Motor neuron (in vitro differentiated cells): ENCODE data around the gene TMEM17. TPM values are rescaled to one million over a fixed set of nuclear protein-coding genes. Genes with fewer than 3 reads are reported as not detected.

Experiments
- ATAC-seq, 8 experiments: fragments of 200-7000 bp; cut with Tn5 transposase; replicated peaks in 6 of 8; 2 replicates each; pipeline ENCODE4 v1.8.0; 2021; ENCODE audit warnings: mild to moderate bottlenecking in 8 of 8, moderate library complexity in 8 of 8
- H3K27ac ChIP-seq, 2 donors: fragments of 250-450 bp; sonication (Bioruptor Pico); 2 replicates each; pipeline ENCODE4 v1.9.0; 2021; ENCODE audit warnings: antibody characterized with exemption in 2 of 2, mild to moderate bottlenecking in 2 of 2, moderate library complexity in 1 of 2
- H3K4me1 ChIP-seq, 2 donors: fragments of 250-450 bp; sonication (Bioruptor Pico); replicated peaks in 1 of 2; 2 replicates each; pipeline ENCODE4 v1.6.1; 2021; ENCODE audit warnings: antibody characterized with exemption in 2 of 2, mild to moderate bottlenecking in 2 of 2, moderate library complexity in 1 of 2
- H3K4me3 ChIP-seq, 5 donors: fragments of 250-450 bp; sonication (Bioruptor Pico); 2 replicates each; pipeline ENCODE4 v1.9.0; 2021; ENCODE audit warnings: antibody characterized with exemption in 5 of 5, mild to moderate bottlenecking in 5 of 5, moderate library complexity in 4 of 5
- WGBS, 10 experiments: fragments of 450-650 bp; shearing (Covaris generic); methylation state at CpG; one replicate each; pipeline ENCODE4 v1.0.0; 2022; 5-methylcytosine and 5-hydroxymethylcytosine counted together
- in situ Hi-C, 9 experiments: fragments of 400-800 bp; cut with MboI; loops; one replicate each; pipeline ENCODE4 v1.15.0; 2021; ENCODE audit warnings: low sequenced_read_pairs in 9 of 9, low pct_unique_long_range_greater_than_20kb in 2 of 9; ENCODE audit not compliant: unreplicated experiment in 9 of 9
- total RNA-seq, 8 experiments: library from RNA; unstranded; fragments of 300-600 nt; gene quantifications; 2 replicates each; pipeline versions ENCODE4 v1.2.3 to v1.2.4, GENCODE V29; 2022

The TMEM17 gene
- total RNA-seq, 8 experiments from 2014 or later = 2.6 to 8.3 (median 3.6) TPM

GRCh38 chr2:62457556-62457955 is 48.4 kb downstream of the TMEM17 start:
- 0 to 73% (median 66%) methylated on average over 2 to 3 of the region's 11 CpGs; no CpG with 5 or more reads in 6 of the 10 experiments for WGBS, 10 experiments
- H3K4me1 ChIP-seq = peaks cover 0 to 4% of the 10 kb centered on the region in 2 donors
- H3K4me3 ChIP-seq = peak overlapping the region in 1 of 5 donors; percentile 45
- ATAC-seq = no peak
- H3K27ac ChIP-seq = no peak overlapping the region
- in situ Hi-C loops = loop anchor here in 8 of 9 experiments (10.0 to 25.0 kb wide), 3 partner anchors 305 to 730 kb away; no protein-coding TSS in a partner anchor

- Histone ChIP-seq H3K27ac (no peak overlapping the region), H3K4me3 (peak overlapping the region; percentile 30 to 45 (median 39)), H3K4me1 (peaks cover 0 to 4% of the 10 kb centered on the region in 2 donors)
- 0 to 9% (median 0%) methylated on average over 2 to 20 of the region's 52 CpGs; no CpG with 5 or more reads in 5 of the 10 experiments for WGBS, 10 experiments
- in situ Hi-C loops = loop anchor here in 8 of 9 experiments (10.0 to 25.0 kb wide), 3 partner anchors 305 to 730 kb away; no protein-coding TSS in a partner anchor
- ATAC-seq = peak; percentile 91 to 99 (median 98)
Observed at GRCh38 chr2:62456721-62457539, 49.1 kb downstream of the TMEM17 start.

DNA sequence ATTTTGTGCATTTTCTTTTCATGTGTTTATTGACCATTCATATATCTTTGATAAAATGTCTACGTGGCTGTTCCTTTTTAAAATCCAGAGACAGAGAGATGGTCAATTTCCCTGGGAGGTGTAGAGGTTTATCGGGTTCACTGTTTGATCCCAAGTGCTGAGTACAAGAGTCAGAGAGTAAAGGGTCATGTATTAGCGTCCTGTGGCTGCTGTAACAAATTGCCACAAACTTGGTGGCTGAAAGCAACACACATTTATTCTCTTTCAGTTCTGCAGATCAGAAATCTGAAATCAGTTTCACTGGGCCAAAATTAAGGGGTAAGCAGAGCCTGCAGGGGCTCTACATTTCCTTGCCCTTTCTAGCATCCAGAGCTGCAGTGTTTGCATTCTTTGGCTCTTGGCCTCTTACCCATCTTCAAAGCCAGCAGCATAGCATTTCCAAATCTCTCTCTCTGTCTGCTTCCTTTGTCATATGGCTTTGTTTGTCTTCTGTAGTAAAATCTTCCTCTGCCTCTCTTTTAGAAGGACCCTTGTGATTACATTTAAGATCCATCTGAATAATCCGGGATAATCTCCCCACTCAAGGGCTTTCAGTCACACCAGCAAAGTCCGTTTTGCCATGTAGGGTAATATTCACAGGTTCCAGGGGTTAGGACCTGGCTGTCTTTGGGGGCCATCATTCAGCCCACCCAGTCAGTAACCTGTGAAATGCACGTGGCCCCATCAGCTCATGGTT is 49.9 kb downstream of the TMEM17 start:
- WGBS, 10 experiments = 84 to 95% (median 90%) methylated on average over 2 to 4 of the region's 6 CpGs; no CpG with 5 or more reads in 1 of the 10 experiments
- H3K4me1 ChIP-seq = peaks cover 4% of the 10 kb centered on the region in 2 donors
- no peak overlapping the region for H3K27ac ChIP-seq
- in situ Hi-C loops = loop anchor here in 8 of 9 experiments (10.0 to 25.0 kb wide), 3 partner anchors 306 to 731 kb away; no protein-coding TSS in a partner anchor
- H3K4me3 ChIP-seq = no peak overlapping the region
- no peak for ATAC-seq

GRCh38 chr2:62453955-62454354 is 52.0 kb downstream of the TMEM17 start:
- no peak overlapping the region for H3K4me3 ChIP-seq
- H3K27ac ChIP-seq = no peak overlapping the region
- 50 to 94% (median 50%) methylated on average over 1 to 2 of the region's 3 CpGs; no CpG with 5 or more reads in 7 of the 10 experiments for WGBS, 10 experiments
- in situ Hi-C loops = loop anchor here in 8 of 9 experiments (10.0 to 25.0 kb wide), 3 partner anchors 308 to 733 kb away; no protein-coding TSS in a partner anchor
- peaks cover 4 to 9% of the 10 kb centered on the region in 2 donors for H3K4me1 ChIP-seq
- no peak for ATAC-seq

DNA sequence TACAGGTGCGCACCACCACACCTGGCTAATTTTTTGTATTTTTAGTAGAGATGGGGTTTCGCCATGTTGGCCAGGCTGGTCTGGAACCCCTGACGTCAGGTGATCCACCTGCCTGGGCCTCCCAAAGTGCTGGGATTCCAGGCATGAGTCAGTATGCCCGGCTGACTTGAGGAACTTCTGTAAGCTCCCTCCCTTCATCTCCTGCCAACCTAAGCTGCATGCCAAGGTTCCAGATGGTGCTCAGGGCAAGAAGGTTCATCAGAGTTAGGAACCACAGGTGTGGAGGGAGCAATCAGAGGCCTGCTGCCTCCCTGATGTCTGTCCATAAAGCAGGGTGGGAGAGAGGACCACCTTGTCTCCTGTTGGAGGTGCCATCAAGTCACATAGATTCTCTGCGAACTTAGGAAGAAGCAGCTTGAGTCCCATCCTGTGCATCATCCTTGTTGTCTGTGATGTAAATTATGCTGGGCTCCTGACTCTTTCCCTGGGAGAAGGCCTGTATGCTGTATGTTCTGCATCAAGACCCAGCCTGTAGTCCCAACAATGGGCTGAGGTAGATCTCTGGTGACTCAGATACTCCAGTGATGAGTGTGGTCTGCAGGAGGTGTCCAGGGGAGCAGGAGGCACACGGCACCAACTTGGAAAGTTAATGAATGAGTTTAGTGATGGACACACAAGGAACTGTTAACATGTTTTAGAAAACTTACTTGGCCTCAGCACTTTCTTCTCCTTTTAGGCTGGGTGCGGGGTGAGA is 53.1 kb downstream of the TMEM17 start:
- ATAC-seq = no peak
- Histone ChIP-seq H3K4me3 (no peak overlapping the region), H3K27ac (no peak overlapping the region), H3K4me1 (peaks cover 4 to 9% of the 10 kb centered on the region in 2 donors)
- in situ Hi-C loops = loop anchor here in 8 of 9 experiments (10.0 to 25.0 kb wide), 3 partner anchors 309 to 734 kb away; no protein-coding TSS in a partner anchor
- 60 to 100% (median 100%) methylated on average over 1 to 3 of the region's 7 CpGs; no CpG with 5 or more reads in 3 of the 10 experiments for WGBS, 10 experiments

DNA sequence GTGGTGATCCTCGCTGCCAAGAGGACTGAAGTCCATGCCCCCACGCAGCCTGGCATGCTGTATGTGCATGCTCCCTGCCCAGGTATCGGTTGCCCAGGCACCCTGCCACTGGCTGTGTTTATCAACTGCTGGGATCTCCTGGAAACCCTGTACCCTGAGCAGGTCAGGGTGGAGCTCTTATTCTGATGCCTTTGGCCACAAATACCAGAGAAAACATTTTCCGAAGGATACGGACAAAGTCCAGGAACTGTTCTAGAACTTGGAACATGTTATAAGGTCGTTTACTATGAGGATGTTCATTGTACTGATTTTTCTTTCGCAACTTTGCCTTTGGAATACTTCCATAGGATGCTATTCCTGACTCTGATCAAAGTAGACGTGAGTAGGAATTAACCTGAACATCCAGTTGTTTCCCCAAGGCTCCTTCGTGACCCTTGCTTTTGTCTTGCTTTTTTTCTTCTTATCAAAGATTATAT is 55.2 kb downstream of the TMEM17 start:
- 43 to 91% (median 81%) methylated on average over 2 to 6 of the region's 9 CpGs; no CpG with 5 or more reads in 2 of the 10 experiments for WGBS, 10 experiments
- no peak overlapping the region for H3K4me3 ChIP-seq
- in situ Hi-C loops = loop anchor here in 8 of 9 experiments (10.0 to 25.0 kb wide), 3 partner anchors 312 to 737 kb away; no protein-coding TSS in a partner anchor
- ATAC-seq = no peak
- no peak overlapping the region for H3K27ac ChIP-seq
- peaks cover 0 to 9% of the 10 kb centered on the region in 2 donors for H3K4me1 ChIP-seq

Other genes with a start within 250 kb of the TMEM17 start
- gene EHBP1, start 199.5 kb upstream of the TMEM17 start, total RNA-seq = 10 to 100 TPM; 35.1 to 81.1 (median 54.6) TPM